Measurements from ENCODE around the gene ADSS1. TPM values are rescaled to one million over a fixed set of nuclear protein-coding genes. Genes with fewer than 3 reads are reported as not detected.

The ADSS1 gene
- polyA plus RNA-seq (ENCODE audit: insufficient read length in 4 of 4) = 10 to 100 TPM; 12.7 to 19.7 (median 15.9) TPM

DNA sequence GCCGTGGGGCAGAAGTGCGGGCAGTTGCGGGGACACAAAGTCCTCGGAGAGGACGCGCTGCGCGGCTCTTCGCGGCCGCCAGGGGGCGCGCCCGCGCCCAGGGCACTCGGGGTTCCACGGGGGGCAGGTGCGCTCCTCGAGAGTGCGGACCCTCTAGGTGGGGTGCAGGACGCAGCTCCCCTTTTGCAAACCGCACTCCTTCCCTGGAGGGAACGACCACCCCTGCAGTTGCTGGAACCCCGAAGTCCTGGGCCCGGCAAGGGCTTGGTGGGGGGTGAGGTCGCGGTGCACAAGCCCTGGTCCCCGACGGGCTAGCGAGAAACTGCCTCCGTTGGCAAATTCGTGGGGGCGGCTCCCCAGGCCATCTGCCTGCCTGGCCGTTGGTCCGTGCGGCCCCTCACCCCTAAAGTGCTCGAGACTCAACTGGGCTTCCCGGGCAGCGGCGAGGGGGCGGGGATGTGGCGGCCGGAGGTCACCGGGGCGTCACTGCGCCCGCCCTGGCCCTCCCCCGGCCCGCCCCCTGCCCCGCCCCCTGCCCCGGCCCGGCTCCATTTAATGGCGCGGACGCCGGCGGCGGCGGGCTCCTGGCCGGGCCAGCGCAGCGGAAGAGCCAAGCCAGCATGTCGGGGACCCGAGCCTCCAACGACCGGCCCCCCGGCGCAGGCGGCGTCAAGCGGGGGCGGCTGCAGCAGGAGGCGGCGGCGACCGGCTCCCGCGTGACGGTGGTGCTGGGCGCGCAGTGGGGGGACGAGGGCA lies at the start of gene ADSS1:
ADSS1 (plus strand) TSS at position 579 of the 756 bp plus-strand sequence; CDS start at position 621, 42 bp downstream.
- no peak for DNase-seq (ENCODE audit: low read depth in 4 of 4, low spot score in 2 of 4)

- no peak for DNase-seq (ENCODE audit: low read depth in 4 of 4, low spot score in 2 of 4)
Observed at GRCh38 chr14:104675447-104675846, 48.6 kb upstream of the ADSS1 start.

GRCh38 chr14:104676130-104676693 lies 47.8 kb upstream of the ADSS1 start:
- no peak for DNase-seq (ENCODE audit: low read depth in 4 of 4, low spot score in 2 of 4)

GRCh38 chr14:104676694-104677511 lies 47.1 kb upstream of the ADSS1 start:
- DNase-seq (ENCODE audit: low read depth in 4 of 4, low spot score in 2 of 4) = no peak

DNA sequence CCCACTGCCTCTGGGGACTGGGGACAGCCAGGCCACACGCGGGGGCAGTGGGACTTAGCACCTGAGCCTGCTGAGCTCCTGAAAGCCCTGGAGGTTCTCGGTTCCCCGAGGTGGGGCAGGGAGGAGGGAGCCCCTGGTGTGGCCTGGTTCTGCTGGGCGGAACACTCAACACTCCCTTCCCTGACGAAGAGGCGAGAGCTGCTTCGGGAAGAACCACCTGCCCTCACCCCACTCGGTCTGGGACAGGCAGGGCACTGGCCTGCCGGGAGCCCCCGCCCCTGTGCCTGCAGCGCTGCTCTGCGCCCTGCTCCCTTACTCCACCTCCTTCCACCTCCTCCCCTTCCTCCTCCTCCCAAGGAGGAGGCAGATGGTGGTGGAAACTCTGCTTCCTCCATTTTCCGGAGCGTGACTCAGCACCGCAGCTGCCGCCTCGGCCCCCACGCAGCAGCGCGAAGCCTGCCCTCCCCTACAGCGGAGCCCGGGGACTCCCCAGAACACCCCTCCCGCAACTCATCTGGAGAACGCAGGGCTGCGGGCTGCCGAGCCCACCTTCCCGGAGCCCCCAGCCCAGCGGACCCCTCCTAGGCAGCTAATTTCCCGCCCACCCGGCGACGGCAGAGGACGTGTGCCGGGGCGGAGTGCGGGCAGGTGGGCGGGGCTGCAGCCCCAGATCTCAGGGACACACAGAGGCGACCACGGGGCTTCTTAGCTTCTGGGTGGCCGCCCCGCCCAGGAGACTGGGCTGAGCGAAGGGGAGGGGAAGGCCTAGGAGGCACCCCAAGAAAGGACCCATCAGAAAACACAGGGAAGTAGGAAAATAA lies 46.3 kb upstream of the ADSS1 start:
- DNase-seq (ENCODE audit: low read depth in 4 of 4, low spot score in 2 of 4) = peak in 1 of 4 donors; percentile 69

DNA sequence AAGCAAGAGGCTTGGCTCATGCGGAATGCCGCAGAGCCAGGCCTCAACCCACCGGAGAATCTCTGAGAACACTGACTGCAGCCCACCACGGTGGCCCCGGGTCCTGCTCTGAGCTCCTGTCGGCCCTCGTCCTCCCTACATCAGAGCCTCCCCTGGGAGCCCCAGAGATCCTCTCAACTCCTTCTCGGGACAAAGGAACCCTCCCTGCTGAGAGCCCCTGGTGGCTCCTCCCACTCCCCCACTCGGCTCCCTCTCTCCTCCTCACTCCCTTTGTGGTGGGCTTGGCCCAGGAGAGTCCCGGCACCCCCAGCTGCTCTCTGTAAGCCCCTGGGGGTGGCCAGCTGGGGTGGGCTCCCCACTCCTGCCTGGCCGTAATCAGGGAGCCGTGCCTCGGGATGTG lies 45.7 kb upstream of the ADSS1 start:
- no peak for DNase-seq (ENCODE audit: low read depth in 4 of 4, low spot score in 2 of 4)

GRCh38 chr14:104678901-104679705 lies 44.9 kb upstream of the ADSS1 start:
- no peak for DNase-seq (ENCODE audit: low read depth in 4 of 4, low spot score in 2 of 4)

GRCh38 chr14:104680056-104680805 lies 43.8 kb upstream of the ADSS1 start:
- no peak for DNase-seq (ENCODE audit: low read depth in 4 of 4, low spot score in 2 of 4)

GRCh38 chr14:104680806-104681688 lies 43.0 kb upstream of the ADSS1 start:
- no peak for DNase-seq (ENCODE audit: low read depth in 4 of 4, low spot score in 2 of 4)

GRCh38 chr14:104681689-104682074 lies 42.3 kb upstream of the ADSS1 start:
- peak in 2 of 4 donors; percentile 82 to 89 for DNase-seq (ENCODE audit: low read depth in 4 of 4, low spot score in 2 of 4)

GRCh38 chr14:104682107-104682593 lies 41.9 kb upstream of the ADSS1 start:
- DNase-seq (ENCODE audit: low read depth in 4 of 4, low spot score in 2 of 4) = no peak

DNA sequence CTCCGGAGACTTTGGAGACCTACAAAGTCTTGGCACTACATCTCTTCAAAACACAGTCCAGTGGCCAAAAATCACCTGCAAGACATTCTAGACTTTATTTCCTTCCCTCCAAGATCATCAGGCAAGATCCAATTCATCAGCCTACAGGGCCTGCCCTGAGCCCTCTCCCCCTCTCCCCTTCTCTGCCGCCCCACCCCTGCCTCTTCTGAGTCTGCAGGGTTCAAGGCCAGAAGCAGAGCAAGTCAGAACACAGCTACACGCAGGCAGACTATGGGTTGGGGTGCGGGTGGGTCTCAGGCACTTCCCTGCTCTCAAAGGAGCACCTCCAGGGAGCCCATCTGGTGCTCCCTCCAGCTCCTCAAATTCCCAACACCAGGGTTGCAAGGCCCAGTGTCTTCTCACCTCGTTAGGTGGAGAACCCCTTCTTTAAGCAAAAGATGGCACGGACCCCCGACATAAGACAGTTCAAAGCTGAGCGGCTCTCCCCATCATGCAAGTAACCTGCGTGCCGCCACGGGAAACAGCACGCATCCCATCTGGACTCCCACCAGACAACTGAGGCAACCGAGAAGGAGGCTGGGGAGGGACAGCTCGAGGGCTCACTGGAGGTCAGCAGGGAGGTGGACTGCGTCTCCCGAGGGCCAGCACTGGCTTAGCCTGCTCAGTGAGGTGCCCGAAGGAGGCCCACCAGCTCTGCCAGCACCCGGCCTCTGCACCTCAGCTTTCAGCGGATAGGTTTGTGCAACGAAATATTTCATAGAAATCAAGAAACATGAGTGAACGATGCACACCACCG lies 40.2 kb upstream of the ADSS1 start:
- no peak for DNase-seq (ENCODE audit: low read depth in 4 of 4, low spot score in 2 of 4)

GRCh38 chr14:104684449-104684821 lies 39.6 kb upstream of the ADSS1 start:
- DNase-seq (ENCODE audit: low read depth in 4 of 4, low spot score in 2 of 4) = no peak

GRCh38 chr14:104685216-104685997 lies 38.6 kb upstream of the ADSS1 start:
- DNase-seq (ENCODE audit: low read depth in 4 of 4, low spot score in 2 of 4) = no peak

DNA sequence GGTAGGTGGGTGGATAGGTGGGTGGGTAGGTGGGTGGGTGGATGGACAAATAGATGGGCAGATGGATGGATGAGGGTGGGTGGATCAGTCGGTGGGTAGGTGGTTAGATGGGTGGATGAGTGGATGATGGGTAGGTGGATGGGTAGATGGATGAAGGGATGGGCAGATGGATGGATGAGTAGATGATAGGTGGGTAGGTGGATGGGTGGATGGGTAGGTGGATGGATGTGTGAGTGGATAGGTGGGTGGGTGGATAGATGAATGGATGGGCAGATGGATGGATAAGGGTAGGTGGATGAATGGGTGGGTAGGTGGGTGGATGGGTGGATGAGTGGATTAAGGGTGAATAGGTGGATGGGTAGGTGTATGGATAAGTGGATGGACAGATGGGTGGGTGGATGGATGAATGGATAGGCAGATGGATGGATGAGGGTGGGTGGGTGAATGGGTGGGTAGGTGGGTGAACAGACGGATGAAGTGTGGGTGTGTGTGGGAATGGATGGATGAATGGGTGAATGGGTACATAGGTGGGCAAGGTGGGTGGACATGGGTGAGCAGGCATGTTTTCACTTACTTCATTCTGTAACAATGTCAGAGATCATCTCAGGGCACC lies 37.9 kb upstream of the ADSS1 start:
- DNase-seq (ENCODE audit: low read depth in 4 of 4, low spot score in 2 of 4) = no peak
